ENCODE measurements around the gene LRP1B. TPM values are rescaled to one million over a fixed set of nuclear protein-coding genes. Genes with fewer than 3 reads are reported as not detected.

Gene LRP1B
- total RNA-seq, 3 donors from 2014 or later = not detected

DNA sequence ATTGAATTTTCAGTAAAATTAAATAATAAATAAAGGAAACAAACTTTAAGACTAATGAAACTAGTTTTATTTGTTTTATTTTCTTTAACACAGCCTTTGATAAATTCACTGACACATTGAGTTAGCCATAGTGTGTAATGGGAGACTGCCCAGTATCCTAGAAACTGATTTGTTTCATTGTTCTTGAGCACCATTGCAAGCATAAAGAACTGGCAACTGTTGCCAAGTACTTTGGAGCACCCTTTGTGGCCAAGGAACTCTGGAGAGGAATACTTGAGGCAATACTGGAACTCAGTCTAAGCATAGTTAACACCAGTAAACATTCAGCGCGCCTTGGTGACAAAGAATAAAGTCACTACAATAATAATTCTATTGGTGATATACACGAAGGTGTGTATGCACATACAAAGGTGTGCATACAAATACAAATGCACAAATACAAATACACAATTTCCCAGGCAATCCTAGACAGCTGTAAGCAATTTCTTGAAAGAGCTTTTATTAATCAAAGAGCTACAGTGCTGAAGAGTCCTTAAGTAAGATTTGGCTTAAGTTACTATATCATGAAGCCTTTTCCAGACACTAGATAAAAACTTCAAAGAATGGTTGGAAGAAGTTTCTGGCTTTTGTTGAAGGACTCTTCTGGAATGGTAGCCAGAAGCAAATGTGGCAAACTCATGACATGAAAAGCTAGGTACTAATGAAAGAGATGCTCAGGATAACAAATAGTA, 1371.2 kb downstream of the LRP1B start:
- no peaks in the 10 kb centered on the region for H3K27me3 Mint-ChIP-seq (ENCODE audit: low read depth)
- peaks cover 9% of the 10 kb centered on the region for H3K9me3 Mint-ChIP-seq
- ATAC-seq (no peak), DNase-seq (no peak)
- H3K4me1 Mint-ChIP-seq (ENCODE audit: low read depth) = no peaks in the 10 kb centered on the region
- no peaks in the 10 kb centered on the region for H3K36me3 Mint-ChIP-seq (ENCODE audit: insufficient read depth)
- H3K4me3 Mint-ChIP-seq = no peak overlapping the region

DNA sequence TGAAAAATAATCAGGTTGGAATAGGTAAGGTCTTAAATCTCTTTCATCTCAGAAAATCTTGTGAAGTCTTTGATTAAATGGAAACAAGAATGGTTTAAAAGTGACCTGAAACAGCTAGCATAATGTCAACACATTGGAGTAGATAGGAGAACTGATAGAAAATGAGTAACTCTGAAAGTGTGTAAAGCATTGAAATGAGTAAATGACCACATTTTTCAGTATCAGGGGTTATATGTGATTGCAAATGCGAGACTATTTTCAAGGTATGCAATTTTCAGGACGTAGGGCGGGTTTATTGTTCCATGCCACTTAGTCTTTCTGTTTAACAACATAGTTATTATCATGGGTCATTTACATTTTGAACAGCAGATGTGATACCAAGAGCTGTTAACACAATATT, 1383.2 kb downstream of the LRP1B start:
- ATAC-seq (no peak), DNase-seq (no peak)

DNA sequence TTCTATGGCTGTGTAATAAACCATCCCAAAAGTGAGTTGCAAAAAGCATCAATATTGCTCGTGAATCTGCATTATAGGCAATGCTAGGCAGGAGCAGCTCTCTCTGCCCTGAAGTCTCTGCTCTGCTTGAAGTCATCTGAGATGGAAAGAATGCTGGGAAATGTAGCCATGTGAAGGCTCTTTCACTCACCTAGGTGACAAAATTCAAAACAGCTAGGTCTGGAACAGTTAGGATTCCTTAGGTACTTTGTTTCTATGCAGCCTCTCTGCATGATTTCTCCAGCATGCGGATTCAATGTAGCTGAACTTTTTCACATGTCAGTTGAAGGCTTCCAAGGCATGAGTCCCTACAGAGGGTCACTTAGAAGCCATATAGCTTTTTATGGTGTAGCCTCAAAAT, 1383.7 kb downstream of the LRP1B start:
- H3K27me3 Mint-ChIP-seq (ENCODE audit: low read depth) = no peaks in the 10 kb centered on the region
- no peak overlapping the region for H3K4me3 Mint-ChIP-seq
- no peak for DNase-seq
- no peaks in the 10 kb centered on the region for H3K36me3 Mint-ChIP-seq (ENCODE audit: insufficient read depth)
- no peaks in the 10 kb centered on the region for H3K9me3 Mint-ChIP-seq
- ATAC-seq = no peak
- no peaks in the 10 kb centered on the region for H3K4me1 Mint-ChIP-seq (ENCODE audit: low read depth)

More for the DNA sequence above, 1383.2 kb downstream of the LRP1B start:
- Mint-ChIP-seq H3K4me1 (ENCODE audit: low read depth) (no peaks in the 10 kb centered on the region), H3K36me3 (ENCODE audit: insufficient read depth) (no peaks in the 10 kb centered on the region), H3K4me3 (no peak overlapping the region), H3K27me3 (ENCODE audit: low read depth) (no peaks in the 10 kb centered on the region), H3K9me3 (peaks cover under 1% of the 10 kb centered on the region)

DNA sequence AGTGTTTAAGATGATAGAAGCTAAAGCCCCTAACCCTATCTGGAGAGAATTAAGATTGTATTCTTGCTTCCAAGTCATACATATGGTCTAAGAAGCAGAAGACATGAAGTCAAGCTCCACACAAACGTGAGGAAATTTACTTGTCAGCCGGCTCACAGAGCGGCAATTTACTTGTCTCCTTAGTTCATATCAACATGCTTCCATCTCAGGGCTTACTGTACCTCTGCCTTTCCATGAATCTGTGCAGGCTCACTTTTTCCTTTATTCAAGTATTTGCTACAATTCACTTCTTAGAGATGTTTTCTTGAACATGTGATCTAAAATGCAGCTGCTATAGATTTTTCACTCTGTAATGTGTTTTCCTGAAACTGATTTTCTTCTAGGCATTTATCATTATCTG, 1386.4 kb downstream of the LRP1B start:
- Mint-ChIP-seq H3K4me3 (no peak overlapping the region), H3K27me3 (ENCODE audit: low read depth) (no peaks in the 10 kb centered on the region), H3K9me3 (peaks cover 3% of the 10 kb centered on the region), H3K4me1 (ENCODE audit: low read depth) (no peaks in the 10 kb centered on the region), H3K36me3 (ENCODE audit: insufficient read depth) (no peaks in the 10 kb centered on the region)
- no peak for DNase-seq
- no peak for ATAC-seq

DNA sequence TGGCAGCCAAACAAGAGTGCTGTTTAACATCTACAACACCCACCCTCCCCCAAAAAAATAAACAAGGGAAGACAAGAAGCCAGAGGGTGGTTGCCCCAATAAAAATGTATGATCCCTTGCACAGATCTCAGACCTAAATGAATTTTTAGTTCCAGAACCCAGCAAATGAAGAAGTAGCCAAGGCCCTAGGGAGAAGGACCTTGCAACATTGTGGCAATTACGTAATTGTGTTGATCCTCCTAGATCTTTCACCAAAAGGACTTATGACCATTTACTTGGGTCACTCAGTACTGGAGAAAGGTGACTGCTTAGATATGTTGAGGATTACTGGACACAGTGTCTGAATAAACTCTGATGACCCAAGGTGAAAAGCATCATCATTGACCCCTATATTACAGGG, 1393.8 kb downstream of the LRP1B start:
- DNase-seq = no peak
- no peak for ATAC-seq
- H3K27me3 Mint-ChIP-seq (ENCODE audit: low read depth) = no peaks in the 10 kb centered on the region
- peaks cover 15% of the 10 kb centered on the region for H3K9me3 Mint-ChIP-seq
- no peak overlapping the region for H3K4me3 Mint-ChIP-seq
- no peaks in the 10 kb centered on the region for H3K36me3 Mint-ChIP-seq (ENCODE audit: insufficient read depth)
- no peaks in the 10 kb centered on the region for H3K4me1 Mint-ChIP-seq (ENCODE audit: low read depth)

DNA sequence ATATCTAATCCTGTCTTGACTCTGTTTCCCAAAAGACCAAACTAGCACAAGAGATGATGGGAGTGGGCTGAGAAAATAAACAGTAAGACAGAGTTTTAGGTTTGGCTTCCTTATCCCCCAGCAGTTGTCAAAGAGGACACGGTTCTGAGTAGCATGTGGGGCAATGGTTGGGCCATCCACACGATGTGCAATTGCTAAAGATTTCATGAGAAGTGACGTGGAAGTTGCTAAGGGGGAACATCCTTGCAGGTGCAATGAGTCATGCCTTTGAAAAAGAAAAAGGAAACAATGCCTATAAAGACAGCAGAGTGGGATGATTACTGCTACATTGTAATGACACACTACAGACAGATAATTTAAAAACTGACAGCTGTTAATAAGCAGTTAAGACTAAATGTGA, 1395.8 kb downstream of the LRP1B start:
- Mint-ChIP-seq H3K27me3 (ENCODE audit: low read depth) (no peaks in the 10 kb centered on the region), H3K4me3 (no peak overlapping the region), H3K9me3 (peaks cover 22% of the 10 kb centered on the region), H3K4me1 (ENCODE audit: low read depth) (no peaks in the 10 kb centered on the region), H3K36me3 (ENCODE audit: insufficient read depth) (no peaks in the 10 kb centered on the region)
- no peak for ATAC-seq
- DNase-seq = no peak

DNA sequence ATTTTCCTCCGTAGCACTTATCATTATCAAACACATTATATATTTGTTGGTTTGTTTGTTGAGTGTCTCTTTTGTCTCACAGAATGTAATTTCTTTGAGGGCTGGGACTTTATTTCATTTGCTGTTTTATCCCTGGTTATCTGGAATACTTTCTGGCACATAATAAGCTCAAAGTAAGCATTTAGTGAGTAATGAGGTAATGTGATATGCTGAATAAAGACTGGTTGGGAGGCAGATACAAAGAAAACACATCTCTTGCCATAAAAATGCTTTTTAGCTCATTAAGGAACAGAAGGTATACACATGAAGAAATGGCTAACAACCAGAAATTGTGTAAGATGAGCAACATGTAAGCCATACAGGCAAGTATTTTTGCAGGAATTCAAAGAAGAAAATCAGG, 1411.8 kb downstream of the LRP1B start:
- peaks cover 13% of the 10 kb centered on the region for H3K9me3 Mint-ChIP-seq

DNA sequence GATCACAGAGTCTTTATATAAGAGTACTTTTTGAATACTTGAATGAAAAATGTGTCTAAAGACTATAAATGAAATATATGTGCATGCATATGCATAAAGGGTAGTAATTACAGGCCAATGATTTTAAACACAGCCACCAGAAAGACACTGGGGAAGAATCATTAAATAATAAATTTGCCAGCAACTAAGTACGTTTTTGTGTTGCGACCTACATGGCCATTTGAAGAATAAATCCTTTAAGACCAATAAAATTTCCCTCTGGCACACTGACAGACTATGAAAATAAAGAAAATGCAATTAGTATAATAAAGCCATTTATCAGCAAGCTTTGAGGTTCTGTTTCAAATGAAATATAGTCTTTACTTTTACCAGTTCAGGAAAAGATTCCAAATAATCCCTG, 1413.3 kb downstream of the LRP1B start:
- Mint-ChIP-seq H3K27me3 (ENCODE audit: low read depth) (no peaks in the 10 kb centered on the region), H3K36me3 (ENCODE audit: insufficient read depth) (no peaks in the 10 kb centered on the region), H3K4me3 (no peak overlapping the region), H3K4me1 (ENCODE audit: low read depth) (no peaks in the 10 kb centered on the region), H3K9me3 (peaks cover 13% of the 10 kb centered on the region)
- no peak for DNase-seq
- no peak for ATAC-seq

More for the DNA sequence above, 1411.8 kb downstream of the LRP1B start:
- Mint-ChIP-seq H3K4me1 (ENCODE audit: low read depth) (no peaks in the 10 kb centered on the region), H3K27me3 (ENCODE audit: low read depth) (no peaks in the 10 kb centered on the region), H3K4me3 (no peak overlapping the region), H3K36me3 (ENCODE audit: insufficient read depth) (no peaks in the 10 kb centered on the region)
- no peak for ATAC-seq
- DNase-seq = no peak

DNA sequence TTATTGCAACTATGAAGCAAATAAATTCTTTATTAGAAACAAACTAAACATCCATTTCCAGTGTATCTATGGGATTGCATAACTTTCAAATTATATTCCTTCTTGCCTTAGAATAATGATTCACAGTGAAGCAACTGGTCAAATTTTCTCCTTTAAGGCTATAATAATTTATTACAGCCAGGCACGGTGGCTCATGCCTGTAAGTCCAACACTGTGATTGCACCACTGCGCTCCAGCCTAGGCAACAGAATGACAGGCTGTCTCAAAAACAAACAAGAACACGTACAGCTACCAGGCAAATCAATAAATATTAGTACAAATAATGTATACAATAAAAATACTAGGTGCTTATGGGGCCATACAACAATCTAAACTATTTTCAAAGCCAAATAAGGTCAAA, 1416.2 kb downstream of the LRP1B start:
- Mint-ChIP-seq H3K4me1 (ENCODE audit: low read depth) (no peaks in the 10 kb centered on the region), H3K27me3 (ENCODE audit: low read depth) (no peaks in the 10 kb centered on the region), H3K9me3 (peaks cover 9% of the 10 kb centered on the region), H3K36me3 (ENCODE audit: insufficient read depth) (no peaks in the 10 kb centered on the region), H3K4me3 (no peak overlapping the region)
- no peak for DNase-seq
- ATAC-seq = no peak

DNA sequence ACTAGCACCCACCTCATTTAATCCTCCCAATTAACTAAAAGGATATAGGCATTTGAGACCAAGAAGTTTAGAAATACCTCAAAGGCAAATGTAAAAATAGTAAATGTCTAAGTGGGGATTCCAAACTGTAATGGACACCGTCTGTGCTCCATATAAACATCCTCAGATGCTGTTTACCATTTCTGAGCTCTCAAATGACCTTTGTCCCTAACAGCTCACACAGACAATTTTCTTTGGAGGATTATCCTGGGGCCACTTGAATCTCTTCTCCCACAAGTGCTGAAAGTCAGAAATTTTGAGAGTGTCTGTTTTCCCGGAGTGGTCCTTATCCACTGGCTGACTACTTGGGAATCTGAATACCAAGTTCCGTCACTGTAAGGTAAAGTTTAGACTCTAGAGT, 1418.9 kb downstream of the LRP1B start:
- Mint-ChIP-seq H3K4me1 (ENCODE audit: low read depth) (no peaks in the 10 kb centered on the region), H3K36me3 (ENCODE audit: insufficient read depth) (no peaks in the 10 kb centered on the region), H3K4me3 (no peak overlapping the region), H3K9me3 (peaks cover 5% of the 10 kb centered on the region), H3K27me3 (ENCODE audit: low read depth) (no peaks in the 10 kb centered on the region)
- DNase-seq (no peak), ATAC-seq (no peak)

DNA sequence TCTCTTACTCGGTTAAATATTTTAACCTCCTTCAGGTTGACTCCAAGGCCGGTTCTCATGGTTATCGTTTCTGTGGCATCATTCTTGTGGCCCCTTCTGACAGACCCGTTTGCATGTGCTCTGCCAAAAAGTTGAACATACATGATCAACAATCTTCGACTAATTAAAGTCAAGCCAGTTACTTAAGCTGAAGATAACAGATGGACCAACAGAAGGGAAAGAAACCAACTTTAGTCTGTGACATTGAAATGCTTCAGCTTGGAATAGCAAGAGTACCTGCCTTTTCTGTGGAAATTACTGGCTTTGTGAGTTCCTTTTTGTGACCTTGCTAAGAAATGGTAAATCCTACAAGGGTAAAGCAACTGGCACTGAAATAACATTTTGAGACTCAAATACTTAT, 1429.1 kb downstream of the LRP1B start:
- H3K4me3 Mint-ChIP-seq = no peak overlapping the region
- DNase-seq (no peak), ATAC-seq (no peak)
- H3K9me3 Mint-ChIP-seq = peaks cover 4% of the 10 kb centered on the region
- H3K36me3 Mint-ChIP-seq (ENCODE audit: insufficient read depth) = no peaks in the 10 kb centered on the region
- no peaks in the 10 kb centered on the region for H3K27me3 Mint-ChIP-seq (ENCODE audit: low read depth)
- no peaks in the 10 kb centered on the region for H3K4me1 Mint-ChIP-seq (ENCODE audit: low read depth)

DNA sequence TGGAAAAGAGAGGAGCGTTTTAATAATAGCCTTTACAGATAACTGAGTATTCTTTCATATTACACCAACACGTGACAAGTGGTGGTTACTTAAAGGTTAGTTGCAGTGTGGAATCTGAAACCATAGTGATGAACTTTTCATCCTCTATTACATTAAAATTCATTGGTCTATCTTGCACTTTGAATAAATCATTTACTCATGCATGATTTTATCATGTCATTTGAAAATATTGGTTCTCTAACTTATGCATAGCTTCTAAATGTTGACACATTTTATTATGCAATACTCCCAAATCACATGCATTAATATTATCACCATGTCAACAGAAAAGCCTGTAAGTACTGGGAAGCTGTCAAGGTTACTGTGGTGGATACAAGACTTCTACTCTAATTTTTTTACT, 1432.2 kb downstream of the LRP1B start:
- H3K4me3 Mint-ChIP-seq = no peak overlapping the region
- DNase-seq = no peak
- no peak for ATAC-seq
- no peaks in the 10 kb centered on the region for H3K4me1 Mint-ChIP-seq (ENCODE audit: low read depth)
- H3K27me3 Mint-ChIP-seq (ENCODE audit: low read depth) = no peaks in the 10 kb centered on the region
- no peaks in the 10 kb centered on the region for H3K36me3 Mint-ChIP-seq (ENCODE audit: insufficient read depth)
- peaks cover 4% of the 10 kb centered on the region for H3K9me3 Mint-ChIP-seq

DNA sequence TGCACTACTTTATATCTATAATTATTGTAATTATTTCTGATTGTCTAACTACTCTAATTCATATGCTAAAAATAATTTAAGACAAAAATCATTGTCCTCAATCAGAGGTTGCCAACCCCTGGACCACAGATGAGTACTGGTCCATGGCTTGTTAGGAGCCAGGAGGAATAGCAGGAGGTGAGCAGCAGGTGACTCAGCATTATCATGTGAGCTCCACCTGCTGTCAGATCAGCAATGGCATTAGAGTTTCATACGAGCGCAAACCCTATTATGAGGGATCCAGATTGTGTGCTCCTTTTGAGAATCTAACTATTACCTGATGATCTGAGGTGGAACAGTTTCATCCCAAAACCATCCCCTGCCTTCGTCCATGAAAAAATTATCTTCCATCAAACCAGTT, 1434.4 kb downstream of the LRP1B start:
- H3K27me3 Mint-ChIP-seq (ENCODE audit: low read depth) = no peaks in the 10 kb centered on the region
- no peak overlapping the region for H3K4me3 Mint-ChIP-seq
- peaks cover 7% of the 10 kb centered on the region for H3K9me3 Mint-ChIP-seq
- ATAC-seq (no peak), DNase-seq (no peak)
- H3K36me3 Mint-ChIP-seq (ENCODE audit: insufficient read depth) = no peaks in the 10 kb centered on the region
- no peaks in the 10 kb centered on the region for H3K4me1 Mint-ChIP-seq (ENCODE audit: low read depth)

DNA sequence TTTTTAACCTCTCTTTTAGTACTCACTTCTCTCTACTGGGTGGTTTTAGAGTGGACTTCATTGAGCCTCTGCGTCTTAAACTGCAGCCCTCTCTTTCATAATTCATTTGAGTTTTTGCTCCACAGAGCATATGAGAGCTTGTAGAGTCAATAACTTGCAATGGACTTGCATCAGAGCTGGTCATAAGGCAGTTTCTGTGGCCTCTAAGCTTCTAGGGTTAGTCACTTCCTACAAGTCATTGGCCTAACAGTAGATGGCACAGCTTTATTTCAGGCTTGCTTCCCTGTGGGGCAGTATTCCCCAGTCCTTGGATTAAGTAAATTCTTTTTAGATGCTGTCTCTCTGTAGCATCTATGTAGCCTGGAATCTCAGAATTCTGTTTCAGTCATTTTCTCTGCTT, 1435.7 kb downstream of the LRP1B start:
- peaks cover 6% of the 10 kb centered on the region for H3K9me3 Mint-ChIP-seq
- H3K36me3 Mint-ChIP-seq (ENCODE audit: insufficient read depth) = no peaks in the 10 kb centered on the region
- H3K4me1 Mint-ChIP-seq (ENCODE audit: low read depth) = no peaks in the 10 kb centered on the region
- H3K27me3 Mint-ChIP-seq (ENCODE audit: low read depth) = no peaks in the 10 kb centered on the region
- ATAC-seq = no peak
- DNase-seq = no peak
- no peak overlapping the region for H3K4me3 Mint-ChIP-seq

DNA sequence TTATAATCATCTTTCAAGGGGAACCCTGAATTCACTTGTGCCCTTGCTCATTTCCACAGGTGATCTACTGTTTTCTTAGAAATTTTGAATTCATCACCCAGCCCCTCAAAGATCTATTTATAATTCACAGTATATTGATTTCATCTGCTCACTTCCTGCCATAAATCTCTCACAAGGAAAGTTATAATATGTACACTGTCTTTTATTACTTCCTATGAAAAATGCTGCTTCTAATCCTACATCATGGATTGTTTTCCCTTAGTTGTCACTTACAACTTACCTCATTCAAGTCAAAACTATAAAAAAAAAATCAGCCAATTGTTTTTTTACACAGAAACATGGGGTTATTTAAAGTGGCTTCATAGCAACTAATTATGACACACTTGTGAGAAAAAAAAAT, 1443.0 kb downstream of the LRP1B start:
- Mint-ChIP-seq H3K4me3 (no peak overlapping the region), H3K27me3 (ENCODE audit: low read depth) (no peaks in the 10 kb centered on the region), H3K36me3 (ENCODE audit: insufficient read depth) (no peaks in the 10 kb centered on the region), H3K9me3 (peaks cover 24% of the 10 kb centered on the region), H3K4me1 (ENCODE audit: low read depth) (no peaks in the 10 kb centered on the region)
- ATAC-seq (no peak), DNase-seq (no peak)

DNA sequence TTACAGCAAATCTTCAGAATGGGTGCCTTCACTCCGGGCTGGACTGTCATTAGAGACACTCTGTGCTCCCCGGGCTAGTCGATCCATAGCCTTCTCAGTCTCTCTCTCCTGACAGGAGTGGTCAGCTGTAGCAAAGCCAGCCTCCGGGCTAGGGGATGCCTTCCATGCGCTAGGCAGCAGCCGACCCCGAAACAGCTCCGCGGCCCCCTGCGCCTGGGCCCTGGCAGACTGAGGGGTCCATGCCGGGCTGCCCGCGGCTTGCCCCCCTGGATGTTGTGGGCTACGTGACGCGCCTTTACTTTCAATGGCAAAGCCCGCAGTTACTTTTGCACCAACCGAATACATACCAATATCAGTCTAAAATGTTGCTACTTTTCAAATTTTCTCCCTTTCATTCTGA, 1447.2 kb downstream of the LRP1B start:
- DNase-seq = no peak
- no peaks in the 10 kb centered on the region for H3K4me1 Mint-ChIP-seq (ENCODE audit: low read depth)
- H3K36me3 Mint-ChIP-seq (ENCODE audit: insufficient read depth) = no peaks in the 10 kb centered on the region
- no peak for ATAC-seq
- H3K27me3 Mint-ChIP-seq (ENCODE audit: low read depth) = no peaks in the 10 kb centered on the region
- H3K4me3 Mint-ChIP-seq = no peak overlapping the region
- H3K9me3 Mint-ChIP-seq = peaks cover 17% of the 10 kb centered on the region

All from activated T-cell treated with anti-CD3 and anti-CD28 coated beads, Interleukin-2, amount 50 U/mL, for 4 hours (primary cell).